SK-N-SH (cell line): ENCODE results near the gene TRIP6. TPM values are rescaled to one million over a fixed set of nuclear protein-coding genes. Genes with fewer than 3 reads are reported as not detected.

Experiments used
- CTCF ChIA-PET: fragments of 300-600, 350-600 bp; formaldehyde crosslinking; extraction: SDS; loops from one replicate; lab custom pipeline; 2021; lab: Yijun Ruan, JAX
- POLR2A ChIA-PET: fragments of 350-600 bp; sonication (Branson Sonifier 250); formaldehyde crosslinking; extraction: SDS; loops from one replicate; lab custom pipeline; 2020; ENCODE audit warnings: antibody characterized with exemption, inconsistent platforms; lab: Yijun Ruan, JAX
- DNase-seq: peaks from one replicate; pipeline ENCODE4 v3.0.0; 2012
- H2AFZ ChIP-seq: fragments of 200-600 bp; sonication (generic); 2 replicates; pipeline ENCODE4 v1.8.1; 2016; ENCODE audit warnings: antibody characterized with exemption, mild to moderate bottlenecking, low read depth
- H3F3A ChIP-seq: fragments of 200-600 bp; sonication (generic); replicated peaks from 2 replicates; pipeline ENCODE3; 2016; ENCODE audit warnings: antibody characterized with exemption, mild to moderate bottlenecking; ENCODE audit not compliant: insufficient read depth
- H3K27ac ChIP-seq, 2 experiments: fragments of 200-500 bp in 1 of 2; fragments of 200-600 bp in 1 of 2; sonication (Bioruptor generic) in 1 of 2; sonication (generic), shearing (Covaris generic) in 1 of 2; 2 replicates each; pipeline versions ENCODE4 v1.5.1 to v1.6.1; 2014 to 2016; ENCODE audit warnings: low read depth in 2 of 2, inconsistent platforms in 1 of 2, low read length in 1 of 2, mild to moderate bottlenecking in 1 of 2, mixed read lengths in 1 of 2
- H3K27me3 ChIP-seq: fragments of 200-600 bp; sonication (generic), shearing (Covaris generic); 2 replicates; pipeline ENCODE4 v1.6.1; 2016; ENCODE audit warnings: mixed run types; ENCODE audit not compliant: insufficient read depth
- H3K36me3 ChIP-seq, 2 experiments: fragments of 200-500 bp in 1 of 2; fragments of 200-600 bp in 1 of 2; sonication (Bioruptor generic) in 1 of 2; sonication (generic) in 1 of 2; replicated peaks in 1 of 2; 2 replicates each; pipeline versions ENCODE3 to v1.5.1; 2014 to 2016; ENCODE audit warnings: low read length in 1 of 2, mild to moderate bottlenecking in 1 of 2; ENCODE audit not compliant: insufficient read depth in 2 of 2, control insufficient read depth in 1 of 2
- H3K4me1 ChIP-seq, 2 experiments: fragments of 200-500 bp in 1 of 2; fragments of 200-600 bp in 1 of 2; sonication (Bioruptor generic) in 1 of 2; sonication (generic), shearing (Covaris generic) in 1 of 2; 2 replicates each; pipeline versions ENCODE4 v1.5.1 to v1.6.1; 2014 to 2016; ENCODE audit warnings: low read depth in 1 of 2, low read length in 1 of 2, mixed run types in 1 of 2; ENCODE audit not compliant: insufficient read depth in 2 of 2, control insufficient read depth in 1 of 2
- H3K4me2 ChIP-seq: fragments of 200-600 bp; sonication (generic), shearing (Covaris generic); 2 replicates; pipeline ENCODE4 v1.6.1; 2017; ENCODE audit warnings: mixed run types
- H3K4me3 ChIP-seq, 2 experiments: fragments of 200-500 bp in 1 of 2; fragments of 200-600 bp in 1 of 2; sonication (Bioruptor generic) in 1 of 2; sonication (generic), shearing (Covaris generic) in 1 of 2; 2 replicates each; pipeline versions ENCODE4 v1.5.1 to v1.8.1; 2014 to 2016; ENCODE audit warnings: low read depth in 2 of 2, inconsistent platforms in 1 of 2, low read length in 1 of 2, mild to moderate bottlenecking in 1 of 2, mixed read lengths in 1 of 2, moderate library complexity in 1 of 2
- H3K79me2 ChIP-seq: fragments of 200-600 bp; sonication (generic); 2 replicates; pipeline ENCODE4 v1.8.1; 2017; ENCODE audit warnings: mild to moderate bottlenecking; ENCODE audit not compliant: insufficient read depth
- H3K9ac ChIP-seq: fragments of 200-600 bp; sonication (generic); 2 replicates; pipeline ENCODE4 v1.6.1; 2017; ENCODE audit warnings: mixed run types
- H3K9me2 ChIP-seq: fragments of 200-600 bp; sonication (generic); 2 replicates; pipeline ENCODE4 v1.6.1; 2017; ENCODE audit warnings: mixed run types
- H3K9me3 ChIP-seq: fragments of 200-600 bp; sonication (generic); 2 replicates; pipeline ENCODE4 v1.6.1; 2017; ENCODE audit warnings: mixed run types, mild to moderate bottlenecking, moderate library complexity
- H4K20me1 ChIP-seq: fragments of 200-600 bp; sonication (generic); 2 replicates; pipeline ENCODE4 v1.6.1; 2017; ENCODE audit warnings: mild to moderate bottlenecking, mixed run types; ENCODE audit not compliant: insufficient read depth
- CHD2 ChIP-seq: fragments of 150-350 bp; IDR thresholded peaks from 2 replicates; pipeline ENCODE4 v1.6.1; 2018; ENCODE audit warnings: low read length; ENCODE audit not compliant: partially characterized antibody
- ELF1 ChIP-seq: IDR thresholded peaks from 2 replicates; pipeline ENCODE4 v1.4.0; 2012
- GABPA ChIP-seq: IDR thresholded peaks from 2 replicates; pipeline ENCODE4 v1.4.0; 2012; ENCODE audit warnings: low read depth, mild to moderate bottlenecking
- MAX ChIP-seq: IDR thresholded peaks from 2 replicates; pipeline ENCODE4 v1.4.0; 2012; ENCODE audit warnings: low read depth
- PBX3 ChIP-seq: IDR thresholded peaks from 2 replicates; pipeline ENCODE4; 2012
- RAD21 ChIP-seq: IDR thresholded peaks from 2 replicates; pipeline ENCODE4 v1.6.1; 2012; ENCODE audit warnings: mild to moderate bottlenecking, low read length
- RFX5 ChIP-seq: IDR thresholded peaks from 2 replicates; pipeline ENCODE4 v1.6.1; 2012; ENCODE audit warnings: mild to moderate bottlenecking, improper control_type of control experiment, low read length
- WGBS: methylation state at CpG from one replicate; pipeline ENCODE4 v1.1.6; 2017; ENCODE audit warnings: low lambda C conversion rate; 5-methylcytosine and 5-hydroxymethylcytosine counted together
- polyA plus RNA-seq, 3 experiments: library from polyadenylated mRNA; depleted of rRNA; stranded (reverse); fragments of >200 nt; gene quantifications; 2 replicates each; pipeline ENCODE4 v1.2.3, GENCODE V29; 2012

Gene TRIP6
- polyA plus RNA-seq, 1 of the 3 experiments (the other 2 are of a cell fraction), result 6.5 TPM

GRCh38 chr7:100886936-100887515 is 19.8 kb downstream of the TRIP6 start:
- 93% methylated on average over 25 of the region's 25 CpGs for WGBS

GRCh38 chr7:100887516-100888290 is 20.5 kb downstream of the TRIP6 start:
- H3F3A ChIP-seq, result peaks cover 40% of the 10 kb centered on the region
- no peaks in the 10 kb centered on the region for H3K9me3 ChIP-seq
- peak overlapping the region; percentile 100 for H3K4me2 ChIP-seq
- 84% methylated on average over 21 of the region's 21 CpGs for WGBS
- no peaks in the 10 kb centered on the region for H3K9me2 ChIP-seq
- TF ChIP-seq ELF1, result 0 out of 2 replicates have a peak, but pooled peaks have one; percentile 13
- TF ChIP-seq PBX3, result peak; percentile 30; the same call in 1 of the 2 replicates
- TF ChIP-seq RAD21, result no peak
- TF ChIP-seq GABPA, result no peak
- ChIA-PET CTCF (interaction anchor here (1.1 to 4.9 kb wide), 7 partner anchors 10 to 190 kb away, joined by 3 to 16 read pairs (median 3); partner anchors contain the start of genes SLC12A9 and SRRT), POLR2A (interaction anchor here (5.8 kb wide), 1 partner anchor 11 kb away, joined by 126 read pairs; the partner anchor contains the start of gene SRRT)
- peak; percentile 54 for DNase-seq
- H3K36me3 ChIP-seq, result peaks cover 45 to 62% of the 10 kb centered on the region in 2 experiments
- H3K79me2 ChIP-seq, result peaks cover 48% of the 10 kb centered on the region
- H2AFZ ChIP-seq, result no peak overlapping the region
- peak overlapping the region in 1 of 2 experiments; percentile 78; a peak in 2 of 4 replicates for H3K4me3 ChIP-seq
- peaks cover 4 to 40% of the 10 kb centered on the region in 2 experiments for H3K4me1 ChIP-seq
- no peaks in the 10 kb centered on the region for H3K27me3 ChIP-seq
- peak overlapping the region in 1 of 2 experiments; percentile 16; a peak in 2 of 4 replicates for H3K27ac ChIP-seq
- no peak overlapping the region for H3K9ac ChIP-seq
- H4K20me1 ChIP-seq, result peaks cover 12% of the 10 kb centered on the region

More at GRCh38 chr7:100886936-100887515, 19.8 kb downstream of the TRIP6 start:
- POLR2A ChIA-PET, result interaction anchor here (5.8 kb wide), 1 partner anchor 11 kb away, joined by 126 read pairs; the partner anchor contains the start of gene SRRT
- H3K9me3 ChIP-seq, result no peaks in the 10 kb centered on the region
- H3K36me3 ChIP-seq, result peaks cover 49 to 69% of the 10 kb centered on the region in 2 experiments
- no peak overlapping the region for H3K9ac ChIP-seq
- peaks cover 4 to 40% of the 10 kb centered on the region in 2 experiments for H3K4me1 ChIP-seq
- H3K27ac ChIP-seq, result peak overlapping the region in 1 of 2 experiments; percentile 16; a peak in 2 of 4 replicates
- peaks cover 41% of the 10 kb centered on the region for H3F3A ChIP-seq
- CTCF ChIA-PET, result interaction anchor here (0.6 to 4.9 kb wide), 8 partner anchors 10 to 404 kb away, joined by 3 to 16 read pairs (median 4); partner anchors contain the start of genes POP7, SLC12A9 and SRRT
- H4K20me1 ChIP-seq, result peaks cover 12% of the 10 kb centered on the region
- H2AFZ ChIP-seq, result no peak overlapping the region
- peaks cover 52% of the 10 kb centered on the region for H3K79me2 ChIP-seq
- TF ChIP-seq ELF1, result 0 out of 2 replicates have a peak, but pooled peaks have one; percentile 31
- no peak for TF ChIP-seq MAX
- no peak for TF ChIP-seq RFX5
- TF ChIP-seq CHD2, result no peak
- H3K9me2 ChIP-seq, result no peaks in the 10 kb centered on the region
- H3K4me2 ChIP-seq, result peak overlapping the region; percentile 2; the same call in 1 of the 2 replicates
- H3K27me3 ChIP-seq, result no peaks in the 10 kb centered on the region
- DNase-seq, result peak; percentile 35
- no peak overlapping the region for H3K4me3 ChIP-seq
